GM19467 (cell line): Measurements from ENCODE around the gene ENKD1.
A peak's percentile ranks its signal among the peaks of the same experiment; 100 is the strongest.
"Not testable (repeated sequence)": the region's sequence is repeated elsewhere in the genome, so short reads cannot be mapped to it uniquely, and the experiment has no call there.

Experiments used
- ATAC-seq: cut with Tn5 transposase; IDR thresholded peaks from one replicate; pipeline ENCODE4 v1.9.1; 2021; ENCODE audit warnings: mild to moderate bottlenecking, moderate library complexity; ENCODE audit not compliant: unreplicated experiment

Gene ENKD1, protein sequence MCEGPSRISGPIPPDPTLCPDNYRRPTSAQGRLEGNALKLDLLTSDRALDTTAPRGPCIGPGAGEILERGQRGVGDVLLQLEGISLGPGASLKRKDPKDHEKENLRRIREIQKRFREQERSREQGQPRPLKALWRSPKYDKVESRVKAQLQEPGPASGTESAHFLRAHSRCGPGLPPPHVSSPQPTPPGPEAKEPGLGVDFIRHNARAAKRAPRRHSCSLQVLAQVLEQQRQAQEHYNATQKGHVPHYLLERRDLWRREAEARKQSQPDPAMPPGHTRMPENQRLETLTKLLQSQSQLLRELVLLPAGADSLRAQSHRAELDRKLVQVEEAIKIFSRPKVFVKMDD

GRCh38 chr16:67666559-67667452, at the start of gene ENKD1, which contains the start of gene C16orf86:
Gene ENKD1, minus strand, starts transcription at chr16:67666750. Its CDS starts 308 bp downstream, at chr16:67666442.
Gene C16orf86, plus strand, starts transcription at chr16:67666814. Its CDS starts 157 bp downstream, at chr16:67666971.
- peak; percentile 44 for ATAC-seq

DNA sequence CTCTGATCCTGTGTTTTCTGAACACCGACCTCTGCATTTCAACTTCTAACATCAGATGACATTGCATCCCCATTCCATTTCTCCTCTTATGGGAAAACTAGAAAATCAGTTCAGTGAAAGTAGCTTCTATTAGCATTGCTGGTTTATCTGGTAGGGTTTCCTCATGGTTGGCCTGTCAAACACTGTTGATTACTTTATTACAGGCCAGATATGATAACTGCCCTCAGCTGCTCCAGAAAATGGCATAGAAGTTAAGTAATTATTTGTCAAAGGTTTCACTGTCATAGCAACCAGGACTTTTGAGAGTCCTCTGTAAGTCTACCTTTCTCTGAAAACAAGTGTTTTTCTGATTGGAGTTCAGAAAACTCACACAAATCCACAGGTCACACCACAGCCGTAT, 49.5 kb upstream of the ENKD1 start:
- ATAC-seq: no peak

DNA sequence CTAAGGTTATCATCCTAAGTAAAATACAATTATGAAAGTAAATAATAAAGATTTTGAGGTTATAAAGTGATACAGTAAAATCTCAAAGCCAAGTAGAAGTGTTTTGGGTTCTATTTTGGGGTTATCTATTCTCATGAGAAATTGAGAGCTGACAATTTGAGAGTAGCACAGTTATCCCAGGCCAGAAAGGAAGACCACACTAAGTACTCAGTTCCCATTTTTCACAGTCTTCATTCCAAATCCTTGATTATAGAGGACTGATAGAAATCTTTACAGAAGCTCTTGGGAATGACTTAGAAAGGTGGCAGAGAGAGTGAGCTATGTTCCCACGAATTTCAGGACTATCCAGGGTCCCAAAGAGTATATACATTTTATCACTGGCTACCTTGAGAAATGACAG, 48.0 kb upstream of the ENKD1 start:
- ATAC-seq: no peak

GRCh38 chr16:67713647-67714273, 47.2 kb upstream of the ENKD1 start:
- ATAC-seq: no peak

DNA sequence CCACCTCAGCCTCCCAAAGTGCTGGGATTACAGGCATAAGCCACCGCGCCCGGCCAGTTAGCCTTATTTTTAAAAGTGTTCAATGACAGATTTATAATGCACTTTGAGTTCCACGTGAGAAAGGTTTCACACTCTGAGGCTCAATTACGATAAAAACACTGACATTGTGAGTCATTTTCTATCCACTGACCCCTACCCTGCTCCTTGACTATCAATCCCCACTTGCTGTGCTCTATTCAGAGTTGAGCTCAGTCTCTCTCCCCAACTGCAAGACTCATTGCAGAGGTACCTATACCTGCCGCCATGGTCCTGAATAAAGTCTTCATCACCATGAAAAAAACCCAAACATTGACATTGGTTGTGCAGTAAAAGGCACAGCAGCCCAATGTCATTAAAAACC, 44.1 kb upstream of the ENKD1 start:
- no peak for ATAC-seq

DNA sequence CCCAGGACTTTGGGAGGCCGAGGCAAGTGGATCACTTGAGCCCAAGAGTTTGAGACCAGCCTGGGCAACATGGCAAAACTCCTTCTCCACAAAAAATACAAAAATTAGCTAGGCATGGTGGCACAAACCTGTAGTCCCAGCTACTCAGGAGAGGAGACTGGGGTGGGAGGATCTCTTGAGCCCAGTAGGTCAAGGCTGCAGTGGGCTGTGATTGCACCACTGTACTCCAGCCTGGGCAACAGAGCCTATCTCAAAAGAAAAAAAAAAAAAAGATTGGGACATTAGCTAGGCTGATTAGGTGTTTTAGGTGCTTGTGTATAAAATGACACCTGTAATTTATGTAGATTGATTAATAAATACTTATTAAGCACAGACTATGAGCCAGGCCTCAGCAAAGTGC, 42.5 kb upstream of the ENKD1 start:
- no peak for ATAC-seq

DNA sequence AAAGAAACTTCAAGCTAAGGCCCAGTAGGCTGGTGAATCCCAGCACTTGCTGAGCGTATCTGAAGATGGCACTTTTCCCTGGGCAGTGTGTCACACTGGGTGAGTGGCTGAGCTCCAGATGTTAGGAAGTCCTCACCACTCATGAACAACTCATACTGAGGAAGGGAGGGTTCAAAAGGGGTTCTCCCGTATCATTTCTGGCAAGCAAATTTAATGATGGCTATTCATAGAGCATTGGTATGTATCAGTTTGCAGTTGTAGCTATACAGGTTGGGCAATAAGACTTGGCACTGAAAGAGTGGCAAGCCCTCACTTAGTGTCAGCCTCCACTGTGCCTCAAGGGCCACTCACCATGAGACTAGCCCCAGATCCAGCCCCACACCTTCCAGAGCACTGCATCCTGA, 41.8 kb upstream of the ENKD1 start:
- no peak for ATAC-seq

DNA sequence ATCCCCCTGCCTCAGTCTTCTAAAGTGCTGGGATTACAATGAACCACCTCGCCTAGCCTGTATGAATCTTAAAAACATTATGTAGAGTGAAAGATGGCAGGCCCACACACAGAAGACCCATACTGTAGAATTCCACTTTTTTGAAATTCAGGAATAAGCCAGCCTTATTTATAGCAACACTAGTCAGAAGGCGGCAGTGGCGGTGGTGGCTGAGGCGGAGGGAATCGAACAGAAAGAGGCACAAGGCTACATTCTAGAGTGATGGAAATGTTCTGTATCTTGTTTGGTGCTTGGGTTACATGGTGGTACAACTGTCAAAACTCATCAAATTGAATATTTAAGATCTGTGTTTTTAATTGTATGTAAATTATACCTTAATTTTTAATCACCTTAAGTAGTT, 41.2 kb upstream of the ENKD1 start:
- ATAC-seq: no peak

DNA sequence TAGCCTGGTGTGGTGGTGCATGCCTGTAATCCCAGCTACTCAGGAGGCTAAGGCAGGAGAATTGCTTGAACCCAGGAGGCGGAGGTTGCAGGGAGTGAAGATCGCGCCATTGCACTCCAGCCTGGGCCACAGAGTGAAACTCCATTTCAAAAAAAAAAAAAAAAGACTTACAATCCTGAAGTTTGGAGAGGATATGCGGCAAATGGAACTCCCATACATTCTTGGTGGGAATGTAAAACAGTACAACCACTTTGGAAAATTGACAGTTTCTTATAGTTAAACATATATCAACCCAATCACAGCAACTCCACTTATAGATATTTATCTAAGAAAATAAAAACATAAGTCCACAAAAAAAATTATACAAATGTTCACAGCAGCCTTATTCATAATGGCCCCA, 40.7 kb upstream of the ENKD1 start:
- ATAC-seq: no peak

DNA sequence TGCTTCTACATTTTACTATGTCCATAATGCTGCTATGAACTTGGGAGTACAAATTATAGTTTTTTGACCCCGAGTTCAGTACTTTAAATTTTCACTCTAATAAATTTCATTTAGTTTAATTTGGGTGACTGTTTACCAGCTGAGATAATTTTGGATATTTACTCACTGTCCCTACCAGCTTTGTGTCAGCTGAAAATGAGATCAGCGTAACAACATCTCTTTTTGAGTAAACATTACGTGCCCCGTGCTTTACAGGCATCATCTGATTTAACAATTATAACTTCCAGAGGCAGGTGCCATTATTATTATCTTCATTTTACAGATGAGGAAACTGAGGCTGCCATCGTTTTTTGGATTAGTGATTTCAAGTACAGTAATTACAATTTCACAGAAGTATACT, 37.6 kb upstream of the ENKD1 start:
- no peak for ATAC-seq

GRCh38 chr16:67703626-67704025, 37.1 kb upstream of the ENKD1 start:
- ATAC-seq: no peak

- ATAC-seq: no peak
Measured at GRCh38 chr16:67702130-67702529, 35.6 kb upstream of the ENKD1 start.

DNA sequence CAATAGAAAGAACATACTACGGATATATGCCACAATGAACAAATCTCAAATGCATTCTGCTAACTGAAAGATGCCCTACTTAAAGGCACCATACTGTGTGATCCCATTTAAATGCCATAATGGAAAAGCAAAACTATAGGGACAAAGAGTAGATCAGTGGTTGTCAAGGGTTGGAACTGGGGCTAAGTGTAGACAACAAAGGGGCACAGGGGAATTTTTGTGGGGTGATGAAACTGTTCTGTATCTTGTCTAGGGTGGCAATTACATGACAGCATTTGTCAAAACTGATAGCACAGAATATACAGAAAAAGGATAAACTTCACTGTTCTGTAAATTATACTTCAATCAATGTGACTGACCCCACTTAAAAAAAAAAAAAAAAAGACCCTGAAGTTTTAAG, 34.9 kb upstream of the ENKD1 start:
- no peak for ATAC-seq

DNA sequence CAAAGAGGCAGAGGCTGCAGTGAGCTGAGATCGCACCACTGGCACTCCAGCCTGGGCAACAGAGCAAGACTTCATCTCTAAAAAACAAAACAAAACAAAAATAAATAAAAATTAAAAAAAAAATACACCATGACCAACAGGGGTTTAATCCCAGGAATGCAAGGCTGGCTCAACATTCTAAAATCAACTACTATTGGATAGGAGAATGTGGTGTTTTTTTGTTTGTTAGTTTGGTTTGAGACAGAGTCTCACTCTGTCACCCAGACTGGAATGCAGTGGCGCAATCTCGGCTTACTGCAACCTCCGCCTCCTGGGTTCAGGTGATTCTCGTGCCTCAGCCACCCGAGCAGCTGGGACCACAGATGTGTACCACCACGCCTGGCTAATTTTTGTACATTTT, 32.7 kb upstream of the ENKD1 start:
- ATAC-seq: no peak

GRCh38 chr16:67697422-67698185, 31.1 kb upstream of the ENKD1 start:
- no peak for ATAC-seq

DNA sequence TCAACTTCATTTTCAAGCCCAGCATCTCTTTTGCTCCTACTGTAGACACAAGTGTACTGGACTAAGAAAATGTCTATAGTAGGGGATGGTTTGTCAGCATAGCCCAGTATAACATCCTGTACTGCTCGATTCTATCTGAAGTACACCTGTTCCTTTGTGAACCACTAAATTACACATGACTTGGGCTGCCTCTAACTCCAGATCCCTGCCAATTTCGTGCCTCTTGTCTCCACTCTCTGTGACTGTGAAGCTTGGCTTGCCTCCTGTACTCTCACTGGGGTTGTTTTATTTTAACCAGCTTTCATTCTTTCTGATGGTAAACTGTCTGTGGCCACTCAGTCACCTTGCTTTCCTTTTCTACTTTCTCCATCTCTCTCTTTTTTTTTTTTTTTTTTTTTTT, 28.1 kb upstream of the ENKD1 start:
- ATAC-seq: no peak

DNA sequence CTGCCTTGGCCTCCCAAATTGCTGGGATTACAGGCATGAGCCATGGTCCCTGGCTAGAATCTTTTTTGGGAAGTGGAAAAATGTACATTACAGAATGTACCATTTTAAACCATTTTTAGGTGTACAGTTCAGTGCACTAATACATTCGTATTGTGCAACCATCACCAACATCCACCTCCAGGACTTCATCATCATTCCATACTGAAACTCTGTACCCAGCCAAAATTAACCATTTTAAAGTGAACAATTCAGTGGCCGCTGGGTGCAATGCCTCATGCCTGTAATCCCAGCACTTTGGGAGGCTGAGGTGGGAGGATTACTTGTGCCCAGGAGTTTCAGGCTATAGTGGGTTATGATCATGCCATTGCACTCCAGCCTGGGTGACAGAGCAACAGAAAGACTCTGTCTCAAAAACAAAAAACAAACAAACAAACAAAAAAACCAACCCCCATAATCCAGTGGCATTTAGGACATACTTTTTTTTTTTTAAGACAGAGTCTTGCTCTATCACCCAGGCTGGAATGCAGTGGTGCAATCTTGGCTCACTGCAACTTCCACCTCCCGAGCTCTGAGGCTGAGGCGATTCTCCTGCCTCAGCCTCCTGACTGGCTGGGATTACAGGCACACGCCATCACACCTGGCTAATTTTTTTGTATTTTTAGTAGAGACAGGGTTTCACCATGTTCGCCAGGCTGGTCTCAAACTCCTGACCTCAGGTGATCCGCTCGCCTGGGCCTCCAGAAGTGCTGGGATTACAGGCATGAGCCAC, 27.2 kb upstream of the ENKD1 start:
- not testable (repeated sequence) for ATAC-seq

DNA sequence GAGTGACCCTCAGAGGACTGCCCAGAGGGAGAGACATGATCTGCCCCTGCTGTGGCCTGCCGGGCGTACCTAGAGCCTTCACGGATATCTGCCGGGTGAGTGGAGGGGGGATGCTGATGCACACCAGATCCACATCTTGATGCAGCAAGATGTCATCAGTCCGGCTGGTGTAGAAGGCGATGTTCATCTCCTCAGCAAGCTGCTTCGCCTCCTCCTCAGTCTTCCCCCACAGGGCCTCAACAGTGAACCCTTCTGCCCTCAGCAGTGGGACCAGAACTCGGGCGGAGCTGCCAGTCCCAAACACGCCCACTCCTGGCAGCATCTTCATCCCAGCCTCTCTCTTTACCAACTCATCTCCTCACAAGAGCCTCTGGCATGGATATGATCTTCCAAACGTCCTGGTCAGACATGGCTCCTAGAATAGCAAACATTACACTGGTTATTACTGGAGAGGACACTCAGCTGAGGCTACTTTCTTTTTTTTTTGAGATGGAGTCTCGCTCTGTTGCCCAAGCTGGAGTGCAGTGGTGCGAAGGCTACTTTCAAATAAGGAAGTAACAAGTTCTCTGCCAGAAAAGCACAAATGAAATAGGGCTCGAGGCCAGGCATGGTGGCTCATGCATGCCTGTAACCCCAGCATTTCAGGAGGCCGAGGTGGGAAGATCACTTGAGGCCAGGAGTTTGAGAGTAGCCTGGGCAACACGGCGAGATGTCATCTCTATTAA, 19.0 kb upstream of the ENKD1 start:
- ATAC-seq: no peak

DNA sequence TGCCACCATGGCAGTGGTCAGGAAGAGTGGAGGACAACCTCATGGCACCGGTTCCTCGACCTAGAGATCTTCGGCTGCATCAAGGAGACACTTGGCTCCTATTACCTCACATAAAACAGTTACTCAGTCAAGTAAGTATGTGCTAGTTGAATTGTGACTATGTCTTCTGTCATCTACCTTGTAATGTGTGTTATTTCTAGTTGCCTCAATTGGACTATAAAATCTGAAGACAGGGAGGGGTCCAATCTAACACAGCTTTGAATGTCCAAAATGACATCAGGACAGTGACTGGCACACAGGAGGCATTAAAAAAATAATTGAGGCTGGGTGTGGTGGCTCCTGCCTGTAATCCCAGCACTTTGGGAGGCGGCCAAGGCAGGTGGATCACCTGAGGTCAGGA, 17.2 kb upstream of the ENKD1 start:
- ATAC-seq: no peak
